K562 (cell line): Measurements from ENCODE around the gene SETDB1. TPM values are rescaled to one million over a fixed set of nuclear protein-coding genes. Genes with fewer than 3 reads are reported as not detected.

Experiments
- CREB1 ChIP-seq, 2 experiments: sonication (generic) in 1 of 2; formaldehyde crosslinking in 1 of 2; IDR thresholded peaks; 2 replicates each; pipeline versions ENCODE4 v1.6.1 to v1.8.0; 2012 to 2022; ENCODE audit warnings: inconsistent platforms in 1 of 2, mild to moderate bottlenecking in 1 of 2, missing genetic modification reagents in 1 of 2, moderate library complexity in 1 of 2
- DDX20 ChIP-seq: fragments of 450-650 bp; IDR thresholded peaks from 2 replicates; pipeline ENCODE4 v1.6.1; 2016; ENCODE audit warnings: missing genetic modification characterization, low read depth, mild to moderate bottlenecking, missing compliant biosample characterization, moderate library complexity
- ELF2 ChIP-seq: fragments of 250-450 bp; sonication (Bioruptor Pico); IDR thresholded peaks from 2 replicates; pipeline ENCODE4 v1.5.0; 2021; ENCODE audit warnings: mild to moderate bottlenecking
- ELF4 ChIP-seq: fragments of 450-650 bp; formaldehyde crosslinking; IDR thresholded peaks from 2 replicates; pipeline ENCODE4 v1.4.0; 2022; ENCODE audit warnings: missing genetic modification characterization
- KDM1A ChIP-seq, 2 experiments: fragments of 450-650 bp; IDR thresholded peaks; 2 replicates each; pipeline ENCODE4 v1.6.1; 2016; ENCODE audit warnings: mild to moderate bottlenecking in 2 of 2
- MAZ ChIP-seq, 2 experiments: fragments of 450-650 bp in 1 of 2; sonication (generic) in 1 of 2; formaldehyde crosslinking; IDR thresholded peaks in 1 of 2; conservative IDR thresholded peaks in 1 of 2; 2 replicates each; pipeline versions ENCODE4 v1.4.0 to v1.5.0; 2020; ENCODE audit warnings: mild to moderate bottlenecking in 1 of 2, missing genetic modification reagents in 1 of 2
- MYC ChIP-seq, 2 experiments: fragments of 250-450 bp in 1 of 2; sonication (Bioruptor Pico) in 1 of 2; IDR thresholded peaks; 2 replicates each; pipeline versions ENCODE4 v1.5.1 to v1.6.1; 2012 to 2021; ENCODE audit warnings: low read depth in 2 of 2, borderline replicate concordance in 1 of 2, improper control_type of control experiment in 1 of 2, low read length in 1 of 2, mild to moderate bottlenecking in 1 of 2, moderate library complexity in 1 of 2
- SLC30A9 ChIP-seq: fragments of 250-450 bp; sonication (Bioruptor Pico); IDR thresholded peaks from 2 replicates; pipeline ENCODE4 v1.8.0; 2022; ENCODE audit warnings: mild to moderate bottlenecking, moderate library complexity
- SREBF1 ChIP-seq: fragments of 150-350 bp; IDR thresholded peaks from 2 replicates; pipeline ENCODE4 v1.6.1; 2014; ENCODE audit warnings: antibody characterized with exemption, low read depth, low read length, borderline replicate concordance
- SRSF3 ChIP-seq: fragments of 200-400 bp; formaldehyde crosslinking; IDR thresholded peaks from 2 replicates; pipeline ENCODE4 v1.6.1; 2016; ENCODE audit warnings: mild to moderate bottlenecking, low read length, moderate library complexity; ENCODE audit not compliant: insufficient read depth
- TCF7L2 ChIP-seq: fragments of 150-350 bp; IDR thresholded peaks from 2 replicates; pipeline ENCODE4 v1.6.1; 2016; ENCODE audit warnings: low read depth, mild to moderate bottlenecking, low read length, moderate library complexity
- TFE3 ChIP-seq: fragments of 450-650 bp; formaldehyde crosslinking; IDR thresholded peaks from 2 replicates; pipeline ENCODE4 v1.4.0; 2020; ENCODE audit warnings: mild to moderate bottlenecking, mixed read lengths
- TRIM24 ChIP-seq, 2 experiments: fragments of 450-650 bp; IDR thresholded peaks; 2 replicates each; pipeline ENCODE4 v1.6.1; 2016
- YBX1 ChIP-seq: fragments of 450-650 bp; IDR thresholded peaks from 2 replicates; pipeline ENCODE4 v1.7.1; 2016; ENCODE audit warnings: mild to moderate bottlenecking
- ZBTB49 ChIP-seq: sonication (generic); formaldehyde crosslinking; IDR thresholded peaks from 2 replicates; pipeline ENCODE4 v1.8.0; 2022; ENCODE audit warnings: missing genetic modification reagents, mild to moderate bottlenecking, borderline replicate concordance
- ZNF311 ChIP-seq: fragments of 250-450 bp; sonication (Bioruptor Pico); IDR thresholded peaks from 2 replicates; pipeline ENCODE4 v1.4.0; 2020; ENCODE audit warnings: mild to moderate bottlenecking, moderate library complexity
- ZNF431 ChIP-seq: sonication (generic); formaldehyde crosslinking; IDR thresholded peaks from 2 replicates; pipeline ENCODE4 v1.8.0; 2022; ENCODE audit warnings: mild to moderate bottlenecking, missing genetic modification reagents
- polyA plus RNA-seq, 8 experiments: library from polyadenylated mRNA; depleted of rRNA in 4 of 8; stranded (reverse) in 5 of 8; unstranded in 3 of 8; fragments of >200 nt; fragmentation: Nextera tagmentation in 2 of 8; fragmentation: Illumina TruSeq in 1 of 8; extraction: Ambion mirVana in 2 of 8; extraction: Trizol in 1 of 8; gene quantifications; 2 replicates each; pipeline versions ENCODE4 v1.2.1 to v1.2.3, GENCODE V29; 2011 to 2014; ENCODE audit warnings: inconsistent platforms in 1 of 8, missing spikeins in 1 of 8
- total RNA-seq, 7 experiments: library from RNA; depleted of rRNA in 6 of 7; stranded (reverse); fragments of >200 nt in 6 of 7; fragmentation: Illumina TruSeq in 2 of 7; extraction: Trizol in 2 of 7; gene quantifications; 2 replicates each; pipeline versions ENCODE4 v1.2.1 to v1.2.3, GENCODE V29; 2011 to 2021; ENCODE audit warnings: low replicate concordance in 1 of 7
- TF ChIP-seq, protein P1 (sequence below): fragments of 450-650 bp; formaldehyde crosslinking; IDR thresholded peaks from 2 replicates; pipeline ENCODE4 v1.4.0; 2020; ENCODE audit warnings: mild to moderate bottlenecking, moderate library complexity
- TF ChIP-seq, protein P2 (sequence below): fragments of 450-650 bp; formaldehyde crosslinking; IDR thresholded peaks from 2 replicates; pipeline ENCODE4 v1.4.0; 2020; ENCODE audit warnings: mild to moderate bottlenecking

SETDB1 gene
- total and polyA plus RNA-seq, 9 of the 15 experiments (the other 6 are each of a cell fraction or from before 2014, with no cell fraction given): 21.5 to 64.4 (median 42.0) TPM

- TF ChIP-seq ZBTB49 (CRISPR knock-in tag): no peak
- TF ChIP-seq KDM1A (IDR thresholded peaks at IDR 0.05): peak; percentile 73 to 87
- no peak for TF ChIP-seq SREBF1
- peak; percentile 46; the same call in 1 of the 2 replicates for TF ChIP-seq CREB1 (IDR thresholded peaks at IDR 0.05)
- TF ChIP-seq CREB1 (CRISPR knock-in tag; IDR thresholded peaks at IDR 0.05): no peak
- TF ChIP-seq ELF4: no peak
- TF ChIP-seq, protein P1, sequence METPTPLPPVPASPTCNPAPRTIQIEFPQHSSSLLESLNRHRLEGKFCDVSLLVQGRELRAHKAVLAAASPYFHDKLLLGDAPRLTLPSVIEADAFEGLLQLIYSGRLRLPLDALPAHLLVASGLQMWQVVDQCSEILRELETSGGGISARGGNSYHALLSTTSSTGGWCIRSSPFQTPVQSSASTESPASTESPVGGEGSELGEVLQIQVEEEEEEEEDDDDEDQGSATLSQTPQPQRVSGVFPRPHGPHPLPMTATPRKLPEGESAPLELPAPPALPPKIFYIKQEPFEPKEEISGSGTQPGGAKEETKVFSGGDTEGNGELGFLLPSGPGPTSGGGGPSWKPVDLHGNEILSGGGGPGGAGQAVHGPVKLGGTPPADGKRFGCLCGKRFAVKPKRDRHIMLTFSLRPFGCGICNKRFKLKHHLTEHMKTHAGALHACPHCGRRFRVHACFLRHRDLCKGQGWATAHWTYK (CRISPR knock-in tag): 0 out of 2 replicates have a peak, but pooled peaks have one; percentile 69
- no peak for TF ChIP-seq TFE3
- peak; percentile 69 for TF ChIP-seq MYC (IDR thresholded peaks at IDR 0.05; ENCODE audit: low read depth, low read length)
- no peak for TF ChIP-seq MYC (CRISPR knock-in tag; IDR thresholded peaks at IDR 0.05; ENCODE audit: borderline replicate concordance, low read depth)
- TF ChIP-seq, protein P2, sequence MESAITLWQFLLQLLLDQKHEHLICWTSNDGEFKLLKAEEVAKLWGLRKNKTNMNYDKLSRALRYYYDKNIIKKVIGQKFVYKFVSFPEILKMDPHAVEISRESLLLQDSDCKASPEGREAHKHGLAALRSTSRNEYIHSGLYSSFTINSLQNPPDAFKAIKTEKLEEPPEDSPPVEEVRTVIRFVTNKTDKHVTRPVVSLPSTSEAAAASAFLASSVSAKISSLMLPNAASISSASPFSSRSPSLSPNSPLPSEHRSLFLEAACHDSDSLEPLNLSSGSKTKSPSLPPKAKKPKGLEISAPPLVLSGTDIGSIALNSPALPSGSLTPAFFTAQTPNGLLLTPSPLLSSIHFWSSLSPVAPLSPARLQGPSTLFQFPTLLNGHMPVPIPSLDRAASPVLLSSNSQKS (CRISPR knock-in tag): no peak
- TF ChIP-seq MAZ (CRISPR knock-in tag; conservative IDR thresholded peaks at IDR 0.05 in 1 of 2, IDR thresholded peaks at IDR 0.05 in 1 of 2): peak; percentile 46 to 59; a peak in 3 of 4 replicates
- no peak for TF ChIP-seq TCF7L2
- no peak for TF ChIP-seq YBX1
- peak; percentile 65 to 80; a peak in 3 of 4 replicates for TF ChIP-seq TRIM24 (IDR thresholded peaks at IDR 0.05)
- TF ChIP-seq DDX20 (tag): no peak
- no peak for TF ChIP-seq ELF2 (CRISPR knock-in tag)
- no peak for TF ChIP-seq ZNF431
- TF ChIP-seq SLC30A9 (CRISPR knock-in tag): no peak
- no peak for TF ChIP-seq SRSF3
- TF ChIP-seq ZNF311: peak; percentile 71; the same call in 1 of the 2 replicates
Measured at GRCh38 chr1:150976879-150977694, 50.9 kb downstream of the SETDB1 start (continued).
